NCI-H1436 treated with DMSO at 0.1 percent for 48 hours (cell line): ENCODE results near the gene GPANK1.

ENCODE experiments used
- DNase-seq: peaks from one replicate; lab custom pipeline; 2025; lab: John Stamatoyannopoulos, UW

The GPANK1 gene

GRCh38 chr6:31617010-31617409 is 47.8 kb downstream of the GPANK1 start:
- DNase-seq: no peak

GRCh38 chr6:31615748-31616147 is 49.0 kb downstream of the GPANK1 start:
- no peak for DNase-seq

- DNase-seq: no peak
Measured at GRCh38 chr6:31614684-31615578, 49.9 kb downstream of the GPANK1 start, which contains the start of gene AIF1. Gene AIF1 (plus strand): TSS chr6:31615234. CDS start chr6:31615330, 96 bp downstream.

- no peak for DNase-seq
Measured at GRCh38 chr6:31614075-31614619, 50.6 kb downstream of the GPANK1 start.
